Measurements from ENCODE around the gene P2RX6.

The P2RX6 gene

GRCh38 chr22:20992456-20993303 lies 22.3 kb upstream of the P2RX6 start:
- Mint-ChIP-seq H3K9me3 (no peaks in the 10 kb centered on the region), H3K27me3 (ENCODE audit: low read depth, poor library complexity) (no peaks in the 10 kb centered on the region), H3K27ac (no peak overlapping the region), H3K4me3 (no peak overlapping the region), H3K4me1 (no peaks in the 10 kb centered on the region), H3K36me3 (ENCODE audit: low read depth) (peaks cover 2% of the 10 kb centered on the region)
- DNase-seq = no peak
- TF ChIP-seq CTCF (IDR thresholded peaks at IDR 0.05) = no peak

GRCh38 chr22:20993304-20994127 lies 21.4 kb upstream of the P2RX6 start:
- Mint-ChIP-seq H3K27ac (no peak overlapping the region), H3K36me3 (ENCODE audit: low read depth) (no peaks in the 10 kb centered on the region), H3K4me1 (no peaks in the 10 kb centered on the region), H3K4me3 (no peak overlapping the region), H3K27me3 (ENCODE audit: low read depth, poor library complexity) (no peaks in the 10 kb centered on the region), H3K9me3 (no peaks in the 10 kb centered on the region)
- DNase-seq = no peak
- no peak for TF ChIP-seq CTCF (IDR thresholded peaks at IDR 0.05)

GRCh38 chr22:20994128-20994901 lies 20.6 kb upstream of the P2RX6 start:
- H3K9me3 Mint-ChIP-seq = no peaks in the 10 kb centered on the region
- H3K4me1 Mint-ChIP-seq = no peaks in the 10 kb centered on the region
- no peak overlapping the region for H3K27ac Mint-ChIP-seq
- H3K36me3 Mint-ChIP-seq (ENCODE audit: low read depth) = no peaks in the 10 kb centered on the region
- TF ChIP-seq CTCF (IDR thresholded peaks at IDR 0.05) = no peak
- no peak for DNase-seq
- no peaks in the 10 kb centered on the region for H3K27me3 Mint-ChIP-seq (ENCODE audit: low read depth, poor library complexity)
- no peak overlapping the region for H3K4me3 Mint-ChIP-seq

- H3K27me3 Mint-ChIP-seq (ENCODE audit: low read depth, poor library complexity) = no peaks in the 10 kb centered on the region
- TF ChIP-seq CTCF (IDR thresholded peaks at IDR 0.05) = no peak
- H3K27ac Mint-ChIP-seq = no peak overlapping the region
- no peaks in the 10 kb centered on the region for H3K36me3 Mint-ChIP-seq (ENCODE audit: low read depth)
- H3K4me3 Mint-ChIP-seq = no peak overlapping the region
- no peaks in the 10 kb centered on the region for H3K4me1 Mint-ChIP-seq
- no peaks in the 10 kb centered on the region for H3K9me3 Mint-ChIP-seq
- no peak for DNase-seq
These were observed 20.1 kb upstream of the P2RX6 start for GRCh38 chr22:20994902-20995241.

- H3K36me3 Mint-ChIP-seq (ENCODE audit: low read depth) = no peaks in the 10 kb centered on the region
- no peak for DNase-seq
- peaks cover 5% of the 10 kb centered on the region for H3K4me1 Mint-ChIP-seq
- H3K9me3 Mint-ChIP-seq = no peaks in the 10 kb centered on the region
- TF ChIP-seq CTCF (IDR thresholded peaks at IDR 0.05) = no peak
- H3K27me3 Mint-ChIP-seq (ENCODE audit: low read depth, poor library complexity) = no peaks in the 10 kb centered on the region
- H3K27ac Mint-ChIP-seq = peak overlapping the region; percentile 48
- no peak overlapping the region for H3K4me3 Mint-ChIP-seq
These were observed 19.5 kb upstream of the P2RX6 start for GRCh38 chr22:20995329-20996030.

Measured in nephron progenitor cell (in vitro differentiated cells).